ENCODE data around the gene SLC13A2. TPM values are rescaled to one million over a fixed set of nuclear protein-coding genes. Genes with fewer than 3 reads are reported as not detected.

The SLC13A2 gene
- total RNA-seq, 6 donors from 2014 or later, result 0.10 to 0.61 (median 0.14) TPM; not detected in 3

DNA sequence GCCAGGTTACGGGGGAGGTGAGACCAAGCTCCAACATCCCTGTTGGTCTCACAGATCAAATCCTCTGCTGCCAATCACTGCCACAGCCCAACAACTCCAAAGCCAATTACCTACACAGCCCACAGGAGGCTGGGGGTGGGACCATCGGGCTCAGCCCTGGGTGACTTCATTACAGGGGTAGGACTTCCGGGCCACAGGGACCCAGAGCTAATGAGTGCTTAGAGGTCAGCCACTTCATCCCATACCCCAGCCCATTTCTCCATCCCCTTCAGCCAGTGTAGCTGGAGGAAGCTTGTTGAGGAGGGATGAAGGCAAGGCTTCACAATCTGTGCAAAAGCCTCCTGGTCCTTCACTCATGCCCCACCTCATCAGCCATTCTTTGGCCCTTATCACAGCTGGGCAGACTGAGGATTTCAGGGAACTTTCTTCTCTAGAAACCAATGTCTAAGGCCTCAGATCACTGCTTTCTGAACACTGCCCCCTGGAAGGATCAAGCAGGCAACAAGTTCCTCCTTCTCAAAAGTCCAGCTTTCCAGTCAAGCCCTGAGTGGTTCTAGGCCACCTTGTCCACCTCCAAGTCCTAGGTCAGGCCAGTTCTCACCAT is 38.5 kb downstream of the SLC13A2 start:
- Histone ChIP-seq H3K27me3 (no peaks in the 10 kb centered on the region), H3K36me3 (no peaks in the 10 kb centered on the region), H3K4me3 (no peak overlapping the region), H3K27ac (no peak overlapping the region), H3K4me1 (peaks cover 0 to 3% (median 0%) of the 10 kb centered on the region in 4 donors), H3K9me3 (no peaks in the 10 kb centered on the region)
- WGBS, 2 donors, result 89 to 100% methylated on average over 1 to 3 of the region's 3 CpGs
- no peak for ATAC-seq (ENCODE audit: low FRiP score in 2 of 2)
- no peak for TF ChIP-seq EP300 (IDR thresholded peaks at IDR 0.05)
- no peak for TF ChIP-seq POLR2A (IDR thresholded peaks at IDR 0.05)
- TF ChIP-seq POLR2AphosphoS5 (IDR thresholded peaks at IDR 0.05), result no peak
- TF ChIP-seq, protein P1, sequence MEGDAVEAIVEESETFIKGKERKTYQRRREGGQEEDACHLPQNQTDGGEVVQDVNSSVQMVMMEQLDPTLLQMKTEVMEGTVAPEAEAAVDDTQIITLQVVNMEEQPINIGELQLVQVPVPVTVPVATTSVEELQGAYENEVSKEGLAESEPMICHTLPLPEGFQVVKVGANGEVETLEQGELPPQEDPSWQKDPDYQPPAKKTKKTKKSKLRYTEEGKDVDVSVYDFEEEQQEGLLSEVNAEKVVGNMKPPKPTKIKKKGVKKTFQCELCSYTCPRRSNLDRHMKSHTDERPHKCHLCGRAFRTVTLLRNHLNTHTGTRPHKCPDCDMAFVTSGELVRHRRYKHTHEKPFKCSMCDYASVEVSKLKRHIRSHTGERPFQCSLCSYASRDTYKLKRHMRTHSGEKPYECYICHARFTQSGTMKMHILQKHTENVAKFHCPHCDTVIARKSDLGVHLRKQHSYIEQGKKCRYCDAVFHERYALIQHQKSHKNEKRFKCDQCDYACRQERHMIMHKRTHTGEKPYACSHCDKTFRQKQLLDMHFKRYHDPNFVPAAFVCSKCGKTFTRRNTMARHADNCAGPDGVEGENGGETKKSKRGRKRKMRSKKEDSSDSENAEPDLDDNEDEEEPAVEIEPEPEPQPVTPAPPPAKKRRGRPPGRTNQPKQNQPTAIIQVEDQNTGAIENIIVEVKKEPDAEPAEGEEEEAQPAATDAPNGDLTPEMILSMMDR (IDR thresholded peaks at IDR 0.05), result no peak
- DNase-seq, result no peak

DNA sequence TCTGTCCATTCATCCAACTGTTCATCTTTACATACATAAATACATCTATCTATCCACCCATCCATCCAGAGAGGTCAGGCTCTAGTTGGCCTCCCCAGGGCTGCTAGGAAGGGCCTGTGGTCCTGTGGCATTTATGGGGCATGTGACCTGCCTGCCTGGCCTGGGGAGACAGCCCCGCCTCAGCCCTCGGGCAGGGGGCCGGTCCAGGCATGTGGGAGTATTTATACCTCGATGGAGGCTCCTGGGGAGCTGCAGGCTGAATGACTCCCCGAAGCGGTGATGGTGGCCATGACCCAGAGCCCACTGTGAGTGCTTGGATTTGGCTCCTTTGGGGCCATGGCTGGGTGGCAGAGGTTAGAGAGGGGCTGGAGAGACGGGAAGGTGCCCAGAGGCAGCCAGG is 40.0 kb downstream of the SLC13A2 start:
- Histone ChIP-seq H3K4me3 (no peak overlapping the region), H3K27ac (no peak overlapping the region), H3K4me1 (no peaks in the 10 kb centered on the region), H3K27me3 (no peaks in the 10 kb centered on the region), H3K9me3 (no peaks in the 10 kb centered on the region), H3K36me3 (no peaks in the 10 kb centered on the region)
- DNase-seq (peak in 1 of 2 donors; percentile 49), ATAC-seq (ENCODE audit: low FRiP score in 2 of 2) (no peak)
- WGBS, 2 donors, result 65 to 79% methylated on average over 4 to 7 of the region's 7 CpGs
- TF ChIP-seq, protein P1 (IDR thresholded peaks at IDR 0.05), result no peak
- no peak for TF ChIP-seq EP300 (IDR thresholded peaks at IDR 0.05)
- TF ChIP-seq POLR2AphosphoS5 (IDR thresholded peaks at IDR 0.05), result no peak
- TF ChIP-seq POLR2A (IDR thresholded peaks at IDR 0.05), result no peak

DNA sequence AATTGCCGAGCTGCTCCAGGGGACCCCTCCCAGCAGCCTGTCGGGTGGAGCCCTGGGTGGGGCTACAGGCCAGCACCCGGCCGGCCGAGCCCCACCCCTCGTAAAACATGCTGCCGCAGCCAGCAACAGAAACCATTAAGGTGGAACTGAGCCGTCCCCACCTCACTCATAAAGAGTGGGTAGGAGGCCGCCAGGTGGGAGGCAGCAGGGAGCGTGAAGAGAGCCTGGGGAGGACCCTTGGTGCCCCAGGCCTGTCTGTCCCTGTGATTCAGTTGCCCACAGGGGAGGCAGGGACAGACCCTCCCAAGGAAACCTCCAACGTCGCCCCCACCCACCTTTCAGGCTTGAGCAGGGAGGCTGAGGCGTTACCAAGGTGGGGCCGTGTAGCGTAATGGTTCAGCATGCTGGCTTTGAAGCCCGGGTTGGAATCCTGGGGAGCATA is 41.1 kb downstream of the SLC13A2 start:
- Histone ChIP-seq H3K27me3 (no peaks in the 10 kb centered on the region), H3K9me3 (no peaks in the 10 kb centered on the region), H3K4me1 (no peaks in the 10 kb centered on the region), H3K4me3 (no peak overlapping the region), H3K27ac (no peak overlapping the region), H3K36me3 (no peaks in the 10 kb centered on the region)
- TF ChIP-seq, protein P1 (IDR thresholded peaks at IDR 0.05), result no peak
- no peak for TF ChIP-seq POLR2A (IDR thresholded peaks at IDR 0.05)
- TF ChIP-seq POLR2AphosphoS5 (IDR thresholded peaks at IDR 0.05), result no peak
- TF ChIP-seq EP300 (IDR thresholded peaks at IDR 0.05), result no peak
- 60 to 82% methylated on average over 8 to 11 of the region's 16 CpGs for WGBS, 2 donors
- peak in 1 of 2 donors; percentile 25 for DNase-seq
- ATAC-seq (ENCODE audit: low FRiP score in 2 of 2), result no peak

DNA sequence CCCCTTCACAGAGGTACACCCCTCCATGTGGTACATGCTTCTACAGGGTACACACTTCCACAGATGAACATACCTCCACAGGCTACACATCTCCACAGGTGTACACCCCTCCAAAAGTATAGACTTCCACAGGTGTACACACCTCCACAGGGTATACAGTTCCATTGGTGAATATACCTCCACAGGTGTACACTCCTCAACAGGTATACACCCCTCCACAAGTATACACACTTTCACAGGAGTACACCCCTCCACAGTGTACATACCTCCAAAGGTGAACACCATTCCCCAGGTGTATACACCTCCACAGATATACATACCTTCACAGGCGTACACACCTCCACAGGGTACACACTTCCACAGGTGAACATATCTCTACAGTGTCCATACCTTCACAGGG is 42.1 kb downstream of the SLC13A2 start:
- TF ChIP-seq POLR2AphosphoS5 (IDR thresholded peaks at IDR 0.05) (no peak), EP300 (IDR thresholded peaks at IDR 0.05) (no peak), POLR2A (IDR thresholded peaks at IDR 0.05) (no peak)
- TF ChIP-seq, protein P1 (IDR thresholded peaks at IDR 0.05), result no peak
- no peak for ATAC-seq (ENCODE audit: low FRiP score in 2 of 2)
- H3K4me1 ChIP-seq, result no peaks in the 10 kb centered on the region
- no peaks in the 10 kb centered on the region for H3K36me3 ChIP-seq
- no peaks in the 10 kb centered on the region for H3K9me3 ChIP-seq
- no peak overlapping the region for H3K27ac ChIP-seq
- DNase-seq, result no peak
- H3K4me3 ChIP-seq, result no peak overlapping the region
- no peaks in the 10 kb centered on the region for H3K27me3 ChIP-seq
- WGBS, 2 donors, result 100% methylated on average over 1 of the region's 1 CpG

DNA sequence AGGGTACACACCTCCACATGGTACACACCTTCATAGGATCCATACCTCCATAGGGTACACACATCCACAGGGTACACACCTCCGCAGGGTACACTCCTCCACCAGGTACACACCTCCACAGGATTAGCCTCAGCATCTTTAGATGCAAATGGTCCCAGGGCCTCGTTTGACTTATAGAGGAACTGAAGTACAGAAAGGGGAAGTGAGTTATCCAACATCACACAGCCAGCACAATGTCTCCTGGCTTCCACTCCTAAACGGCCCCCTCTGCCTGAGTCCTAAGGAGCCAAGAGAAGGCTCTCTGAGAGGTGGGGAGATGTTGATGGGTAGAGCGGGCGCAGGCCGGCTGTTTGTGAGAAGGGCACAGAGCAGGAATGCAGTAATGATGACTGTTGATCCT is 44.7 kb downstream of the SLC13A2 start:
- WGBS, 2 donors, result 64 to 74% methylated on average over 5 to 6 of the region's 6 CpGs
- H3K36me3 ChIP-seq, result no peaks in the 10 kb centered on the region
- no peak for TF ChIP-seq POLR2AphosphoS5 (IDR thresholded peaks at IDR 0.05)
- no peak for TF ChIP-seq POLR2A (IDR thresholded peaks at IDR 0.05)
- TF ChIP-seq EP300 (IDR thresholded peaks at IDR 0.05), result no peak
- TF ChIP-seq, protein P1 (IDR thresholded peaks at IDR 0.05), result no peak
- no peaks in the 10 kb centered on the region for H3K27me3 ChIP-seq
- no peak overlapping the region for H3K4me3 ChIP-seq
- no peaks in the 10 kb centered on the region for H3K9me3 ChIP-seq
- no peaks in the 10 kb centered on the region for H3K4me1 ChIP-seq
- H3K27ac ChIP-seq, result no peak overlapping the region
- DNase-seq (no peak), ATAC-seq (ENCODE audit: low FRiP score in 2 of 2) (no peak)

Data from upper lobe of left lung (tissue), 6 donors.